PC-3 (cell line): ENCODE data around the gene MBLAC2. TPM values are rescaled to one million over a fixed set of nuclear protein-coding genes. Genes with fewer than 3 reads are reported as not detected.
A peak's percentile ranks its signal among the peaks of the same experiment; 100 is the strongest.

Experiments
- ATAC-seq: fragments of 200-7000 bp; cut with Tn5 transposase; 2 replicates; pipeline ENCODE4 v1.9.1; 2020; ENCODE audit warnings: mild to moderate bottlenecking, moderate library complexity
- BruUV-seq: library from RNA; stranded (reverse); fragments of 400-500 nt; replicated peaks from 2 replicates; lab custom pipeline; 2021; lab: Mats Ljungman, UMichigan
- CTCF ChIA-PET: fragments of 300-600 bp; sonication (Branson Sonifier 250); formaldehyde crosslinking; loops from one replicate; lab custom pipeline; 2022; ENCODE audit warnings: antibody characterized with exemption; lab: Charles Lee
- POLR2A ChIA-PET: fragments of 300-600 bp; sonication (Branson Sonifier 250); formaldehyde crosslinking; loops from one replicate; lab custom pipeline; 2022; ENCODE audit warnings: antibody characterized with exemption; ENCODE audit not compliant: unreplicated experiment; lab: Charles Lee
- DNase-seq: peaks from one replicate; pipeline ENCODE4 v3.0.0-alpha.2; 2015
- H2AFZ ChIP-seq: fragments of 300-600 bp; sonication (generic); 2 replicates; pipeline ENCODE4 v1.6.0; 2016; ENCODE audit warnings: antibody characterized with exemption, low read length
- H3F3A ChIP-seq: fragments of 300-600 bp; sonication (generic); one replicate; pipeline ENCODE4 v1.6.0; 2017; ENCODE audit warnings: antibody characterized with exemption, low read length, control low read depth, mild to moderate bottlenecking; ENCODE audit not compliant: unreplicated experiment
- H3K27ac ChIP-seq: fragments of 300-600 bp; sonication (generic); 2 replicates; pipeline ENCODE4 v1.5.1; 2016; ENCODE audit warnings: mild to moderate bottlenecking, low read length
- H3K27me3 ChIP-seq: fragments of 300-600 bp; sonication (generic); 2 replicates; pipeline ENCODE4 v1.6.1; 2016; ENCODE audit warnings: low read length, mixed read lengths
- H3K36me3 ChIP-seq: fragments of 300-600 bp; sonication (generic); 2 replicates; pipeline ENCODE4 v1.6.1; 2016; ENCODE audit warnings: low read depth, mixed run types, low read length, mixed read lengths
- H3K4me1 ChIP-seq: fragments of 300-600 bp; sonication (generic); 2 replicates; pipeline ENCODE4 v1.5.1; 2016; ENCODE audit warnings: low read length; ENCODE audit not compliant: insufficient read depth
- H3K4me2 ChIP-seq: fragments of 300-600 bp; sonication (generic); 2 replicates; pipeline ENCODE4 v1.6.0; 2016; ENCODE audit warnings: low read length
- H3K4me3 ChIP-seq: fragments of 300-600 bp; sonication (generic); 2 replicates; pipeline ENCODE4 v1.5.1; 2016; ENCODE audit warnings: mild to moderate bottlenecking, low read length, mixed read lengths
- H3K79me2 ChIP-seq: fragments of 300-600 bp; sonication (generic); 2 replicates; pipeline ENCODE4 v1.6.1; 2017; ENCODE audit warnings: low read length, mixed read lengths
- H3K9ac ChIP-seq: fragments of 300-600 bp; sonication (generic); 2 replicates; pipeline ENCODE4 v1.6.0; 2016; ENCODE audit warnings: mild to moderate bottlenecking, low read length
- H3K9me2 ChIP-seq: fragments of 300-600 bp; sonication (generic); replicated peaks from 2 replicates; pipeline ENCODE4 v1.6.1; 2016; ENCODE audit warnings: mixed run types, low read length, mixed read lengths
- H3K9me3 ChIP-seq: fragments of 300-600 bp; sonication (generic); 2 replicates; pipeline ENCODE4 v1.6.1; 2016; ENCODE audit warnings: low read length, mixed read lengths
- H4K20me1 ChIP-seq: fragments of 300-600 bp; sonication (generic); 2 replicates; pipeline ENCODE4 v1.6.1; 2016; ENCODE audit warnings: low read length, mixed read lengths
- CTCF ChIP-seq: fragments of 300-600 bp; sonication (generic); conservative IDR thresholded peaks from 2 replicates; pipeline ENCODE4 v1.5.1; 2017; ENCODE audit warnings: antibody characterized with exemption, low read depth, mild to moderate bottlenecking, low read length
- EZH2 ChIP-seq: fragments of 300-600 bp; sonication (generic); IDR thresholded peaks from one replicate; pipeline ENCODE4 v1.6.1; 2017; ENCODE audit warnings: antibody characterized with exemption, mild to moderate bottlenecking, low read length; ENCODE audit not compliant: unreplicated experiment
- EZH2phosphoT487 ChIP-seq: fragments of 300-600 bp; sonication (generic); IDR thresholded peaks from 2 replicates; pipeline ENCODE4 v1.6.1; 2018; ENCODE audit warnings: mild to moderate bottlenecking, antibody characterized with exemption, low read length, borderline replicate concordance
- intact Hi-C: fragments of 100-400 bp; cut with micrococcal nuclease; formaldehyde crosslinking; loops from 2 replicates; pipeline ENCODE4 v1.9.0; 2023
- total RNA-seq: library from RNA; depleted of rRNA; stranded (reverse); fragments of >200 nt; gene quantifications from 2 replicates; pipeline ENCODE4 v1.2.3, GENCODE V29; 2014

The MBLAC2 gene
- total RNA-seq, 1 experiment from 2014 or later, result 7.8 TPM

GRCh38 chr5:90488791-90489190 lies 14.2 kb upstream of the MBLAC2 start:
- H3K79me2 ChIP-seq, result no peaks in the 10 kb centered on the region
- no peaks in the 10 kb centered on the region for H3K9me2 ChIP-seq
- no peaks in the 10 kb centered on the region for H4K20me1 ChIP-seq
- no peak overlapping the region for H3K4me3 ChIP-seq
- intact Hi-C loops, result no loop called here
- no peaks in the 10 kb centered on the region for H3K27me3 ChIP-seq
- H3K4me2 ChIP-seq, result no peak overlapping the region
- DNase-seq (peak; percentile 39), ATAC-seq (peak; percentile 98)
- no peaks in the 10 kb centered on the region; the same call in 1 of the 2 replicates for H3K4me1 ChIP-seq
- no peak overlapping the region for H3K9ac ChIP-seq
- H3K27ac ChIP-seq, result no peak overlapping the region
- no peak for TF ChIP-seq CTCF
- no peak for TF ChIP-seq EZH2phosphoT487
- TF ChIP-seq EZH2, result no peak
- POLR2A ChIA-PET, result no interaction called here
- peaks cover 34% of the 10 kb centered on the region; the same call in 1 of the 2 replicates for H3K36me3 ChIP-seq
- CTCF ChIA-PET, result no interaction called here
- H2AFZ ChIP-seq, result no peak overlapping the region
- no TSS peak for BruUV-seq
- H3K9me3 ChIP-seq, result no peaks in the 10 kb centered on the region
- no peaks in the 10 kb centered on the region for H3F3A ChIP-seq

GRCh38 chr5:90484540-90484939 lies 10.0 kb upstream of the MBLAC2 start:
- Histone ChIP-seq H4K20me1 (no peaks in the 10 kb centered on the region), H3K4me1 (peaks cover 15% of the 10 kb centered on the region), H3K9ac (no peak overlapping the region), H3K4me3 (no peak overlapping the region), H3K27ac (no peak overlapping the region), H3K4me2 (no peak overlapping the region), H3K9me2 (no peaks in the 10 kb centered on the region), H2AFZ (no peak overlapping the region), H3F3A (no peaks in the 10 kb centered on the region), H3K27me3 (no peaks in the 10 kb centered on the region), H3K36me3 (peaks cover 24% of the 10 kb centered on the region; the same call in 1 of the 2 replicates), H3K9me3 (no peaks in the 10 kb centered on the region), H3K79me2 (peaks cover 23% of the 10 kb centered on the region)
- DNase-seq, result no peak
- TF ChIP-seq EZH2phosphoT487, result no peak
- TF ChIP-seq CTCF, result no peak
- no peak for TF ChIP-seq EZH2
- no TSS peak for BruUV-seq
- ChIA-PET POLR2A (no interaction called here), CTCF (no interaction called here)
- intact Hi-C loops, result no loop called here
- ATAC-seq, result no peak

- POLR2A ChIA-PET, result no interaction called here
Observed at GRCh38 chr5:90483206-90483605, 8.6 kb upstream of the MBLAC2 start.

More at GRCh38 chr5:90483206-90483605, 8.6 kb upstream of the MBLAC2 start:
- Histone ChIP-seq H3F3A (no peaks in the 10 kb centered on the region), H2AFZ (no peak overlapping the region), H3K4me3 (no peak overlapping the region), H4K20me1 (no peaks in the 10 kb centered on the region), H3K9me3 (no peaks in the 10 kb centered on the region), H3K27me3 (no peaks in the 10 kb centered on the region), H3K9ac (no peak overlapping the region), H3K9me2 (no peaks in the 10 kb centered on the region), H3K4me2 (no peak overlapping the region), H3K79me2 (peaks cover 27% of the 10 kb centered on the region), H3K36me3 (peaks cover 21% of the 10 kb centered on the region; the same call in 1 of the 2 replicates), H3K4me1 (peaks cover 19% of the 10 kb centered on the region), H3K27ac (no peak overlapping the region)
- intact Hi-C loops, result no loop called here
- TF ChIP-seq EZH2, result no peak
- no peak for TF ChIP-seq CTCF
- no peak for TF ChIP-seq EZH2phosphoT487
- ATAC-seq, result no peak
- BruUV-seq, result no TSS peak
- no peak for DNase-seq
- CTCF ChIA-PET, result no interaction called here
